ENCODE measurements around the gene CFAP97. TPM values are rescaled to one million over a fixed set of nuclear protein-coding genes. Genes with fewer than 3 reads are reported as not detected.
A peak's percentile ranks its signal among the peaks of the same experiment; 100 is the strongest.
"Not testable (repeated sequence)": the region's sequence is repeated elsewhere in the genome, so short reads cannot be mapped to it uniquely, and the experiment has no call there.

Gene CFAP97
- total and polyA plus RNA-seq, 7 donors, result 3.0 to 20.3 (median 10.1) TPM

GRCh38 chr4:185201977-185202962 lies 1.5 kb downstream of the CFAP97 start:
- no peak for DNase-seq
- Histone ChIP-seq H3K27me3 (ENCODE audit: insufficient read depth in 3 of 3, low read length in 2 of 3) (no peaks in the 10 kb centered on the region), H3K9me3 (no peaks in the 10 kb centered on the region), H3K4me3 (peak overlapping the region; percentile 25), H3K4me1 (peaks cover 14% of the 10 kb centered on the region), H3K36me3 (ENCODE audit: insufficient read depth in 1 of 2, low read depth in 1 of 2) (no peaks in the 10 kb centered on the region), H3K27ac (peak overlapping the region; percentile 99)
- no peak for TF ChIP-seq CTCF (IDR thresholded peaks at IDR 0.05)
- 49 to 58% (median 52%) methylated on average over 16 of the region's 16 CpGs for WGBS, 3 donors
- no peak for ATAC-seq
- intact Hi-C loops (cut with DNase I), result loop anchor here in 1 of 2 donors (10.0 kb wide), 2 partner anchors 193 to 833 kb away; partner anchors contain the start of genes ANKRD37 and LRP2BP

DNA sequence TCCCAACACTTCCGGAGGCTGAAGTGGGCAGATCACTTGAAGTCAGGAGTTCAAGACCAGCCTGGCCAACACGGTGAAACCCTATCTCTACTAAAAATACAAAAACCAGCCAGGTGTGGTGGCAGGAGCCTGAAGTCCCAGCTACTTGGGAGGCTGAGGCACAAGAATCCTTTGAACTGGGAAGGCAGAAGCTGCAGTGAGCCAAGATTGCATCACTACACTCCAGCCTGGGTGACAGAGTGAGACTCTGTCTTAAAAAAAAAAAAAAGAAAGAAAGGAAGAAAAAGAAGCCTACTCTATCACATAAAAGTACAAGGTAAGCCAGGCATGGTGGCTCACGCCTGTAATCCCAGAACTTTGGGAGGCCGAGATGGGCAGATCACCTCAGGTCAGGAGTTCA lies 5.6 kb downstream of the CFAP97 start:
- DNase-seq; H3K4me3 ChIP-seq; H3K27me3 ChIP-seq (ENCODE audit: insufficient read depth in 3 of 3, low read length in 2 of 3); H3K9me3 ChIP-seq; H3K4me1 ChIP-seq; ATAC-seq; H3K36me3 ChIP-seq (ENCODE audit: insufficient read depth in 1 of 2, low read depth in 1 of 2); intact Hi-C loops (cut with DNase I); H3K27ac ChIP-seq: not testable (repeated sequence)
- 96 to 97% (median 97%) methylated on average over 4 of the region's 4 CpGs for WGBS, 3 donors

- Histone ChIP-seq H3K4me3 (no peak overlapping the region), H3K4me1 (no peaks in the 10 kb centered on the region), H3K27ac (no peak overlapping the region), H3K36me3 (ENCODE audit: insufficient read depth in 1 of 2, low read depth in 1 of 2) (peaks cover 0 to 3% of the 10 kb centered on the region in 2 donors), H3K9me3 (no peaks in the 10 kb centered on the region), H3K27me3 (ENCODE audit: insufficient read depth in 3 of 3, low read length in 2 of 3) (no peaks in the 10 kb centered on the region)
- ATAC-seq (no peak), DNase-seq (no peak)
- intact Hi-C loops (cut with DNase I), result no loop called here
- TF ChIP-seq CTCF (IDR thresholded peaks at IDR 0.05), result no peak
- 93 to 96% (median 94%) methylated on average over 2 of the region's 2 CpGs for WGBS, 3 donors
Measured at GRCh38 chr4:185196437-185196836, 7.4 kb downstream of the CFAP97 start.

DNA sequence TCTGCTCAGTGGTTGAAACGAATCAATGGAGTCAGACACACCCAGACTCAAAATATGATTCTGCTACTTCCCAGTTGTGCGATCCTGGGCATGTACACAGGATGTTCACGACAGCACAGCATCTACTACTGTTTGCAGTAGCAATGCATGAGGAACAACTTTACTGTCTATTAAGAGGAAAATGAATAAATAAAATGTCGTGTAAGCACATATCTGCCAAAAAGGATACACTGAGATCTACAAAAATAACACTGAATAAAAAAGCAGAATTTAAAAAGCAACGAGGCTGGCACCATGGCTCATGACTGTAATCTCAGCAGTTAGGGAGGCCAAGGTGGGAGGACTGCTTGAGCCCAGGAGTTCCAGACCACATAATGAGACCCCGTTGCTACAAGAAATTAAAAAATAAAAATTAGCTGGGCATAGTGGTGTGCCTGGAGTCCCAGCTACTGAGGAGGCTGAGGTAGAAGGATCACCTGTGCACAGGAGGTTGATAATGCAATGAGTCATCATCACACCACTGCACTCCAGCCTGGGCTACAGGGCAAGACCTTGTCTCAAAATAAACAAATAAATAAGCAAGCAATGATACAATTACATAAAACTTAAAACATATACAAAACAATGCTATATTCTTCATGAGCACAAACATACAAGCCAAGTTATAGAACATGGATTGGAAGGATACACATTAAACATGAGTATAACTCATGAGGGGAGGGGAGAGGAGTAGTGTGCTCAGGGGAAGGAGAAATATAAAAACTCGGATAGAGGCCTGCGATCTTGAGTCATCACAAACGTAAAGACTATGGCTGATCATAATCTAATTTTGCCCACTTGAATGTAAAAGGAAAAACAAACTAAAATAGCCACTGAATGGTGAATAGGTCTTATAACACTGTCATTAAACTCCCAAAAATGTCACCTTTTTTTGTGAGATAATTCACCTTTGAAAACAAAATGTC lies 8.6 kb downstream of the CFAP97 start:
- TF ChIP-seq CTCF (IDR thresholded peaks at IDR 0.05), result no peak
- Histone ChIP-seq H3K9me3 (no peaks in the 10 kb centered on the region), H3K27me3 (ENCODE audit: insufficient read depth in 3 of 3, low read length in 2 of 3) (no peaks in the 10 kb centered on the region), H3K36me3 (ENCODE audit: insufficient read depth in 1 of 2, low read depth in 1 of 2) (peaks cover 4 to 13% of the 10 kb centered on the region in 2 donors), H3K27ac (no peak overlapping the region), H3K4me1 (no peaks in the 10 kb centered on the region), H3K4me3 (no peak overlapping the region)
- DNase-seq (no peak), ATAC-seq (no peak)
- intact Hi-C loops (cut with DNase I), result no loop called here
- WGBS, 3 donors, result 82 to 83% (median 82%) methylated on average over 9 of the region's 9 CpGs

All from psoas muscle (tissue), 8 donors.